Measurements from ENCODE around the gene FANCC. TPM values are rescaled to one million over a fixed set of nuclear protein-coding genes. Genes with fewer than 3 reads are reported as not detected.
"Not testable (repeated sequence)": the region's sequence is repeated elsewhere in the genome, so short reads cannot be mapped to it uniquely, and the experiment has no call there.

FANCC gene
- total and polyA plus RNA-seq, 5 donors from 2014 or later, result 2.8 to 7.5 (median 5.4) TPM

DNA sequence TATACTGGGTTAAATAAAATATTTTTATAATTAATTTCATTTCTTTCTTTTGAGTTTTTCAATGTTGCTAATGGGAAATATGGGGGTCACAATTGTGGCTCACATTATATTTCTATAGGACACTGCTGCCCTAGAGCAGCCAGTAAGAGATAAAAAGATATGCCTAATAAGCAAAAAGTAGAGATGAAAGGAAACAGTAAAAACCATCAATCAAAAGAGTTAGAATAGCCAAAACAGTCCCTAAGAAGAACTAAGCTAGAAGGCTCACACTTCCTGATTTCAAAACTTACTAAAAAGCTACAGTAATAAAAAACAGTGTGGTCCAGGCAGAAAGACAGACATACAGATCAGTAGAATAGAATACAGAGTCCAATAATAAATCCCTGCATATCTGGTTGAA lies 104.4 kb downstream of the FANCC start:
- Histone ChIP-seq H3K36me3 (ENCODE audit: control insufficient read depth, insufficient read depth, low read length) (no peaks in the 10 kb centered on the region), H3K27me3 (ENCODE audit: control insufficient read depth, insufficient read depth, low read length) (no peaks in the 10 kb centered on the region), H3K9me3 (ENCODE audit: control insufficient read depth in 2 of 2, low read length in 2 of 2) (no peaks in the 10 kb centered on the region), H3K27ac (ENCODE audit: insufficient read depth, low read length, poor library complexity, severe bottlenecking) (no peak overlapping the region), H3K4me1 (ENCODE audit: control insufficient read depth, insufficient read depth, low read length, poor library complexity, severe bottlenecking) (no peaks in the 10 kb centered on the region), H3K4me3 (ENCODE audit: low read depth, low read length) (no peak overlapping the region)
- H3K9me3 Mint-ChIP-seq, result no peaks in the 10 kb centered on the region
- H3K36me3 Mint-ChIP-seq, result no peaks in the 10 kb centered on the region
- no peak overlapping the region for H3K27ac Mint-ChIP-seq
- ATAC-seq (ENCODE audit: low read depth in 2 of 2) (no peak), DNase-seq (no peak)
- peaks cover 0 to 9% (median 3%) of the 10 kb centered on the region in 4 donors for H3K4me1 Mint-ChIP-seq
- H3K4me3 Mint-ChIP-seq, result no peak overlapping the region
- no peaks in the 10 kb centered on the region for H3K27me3 Mint-ChIP-seq

DNA sequence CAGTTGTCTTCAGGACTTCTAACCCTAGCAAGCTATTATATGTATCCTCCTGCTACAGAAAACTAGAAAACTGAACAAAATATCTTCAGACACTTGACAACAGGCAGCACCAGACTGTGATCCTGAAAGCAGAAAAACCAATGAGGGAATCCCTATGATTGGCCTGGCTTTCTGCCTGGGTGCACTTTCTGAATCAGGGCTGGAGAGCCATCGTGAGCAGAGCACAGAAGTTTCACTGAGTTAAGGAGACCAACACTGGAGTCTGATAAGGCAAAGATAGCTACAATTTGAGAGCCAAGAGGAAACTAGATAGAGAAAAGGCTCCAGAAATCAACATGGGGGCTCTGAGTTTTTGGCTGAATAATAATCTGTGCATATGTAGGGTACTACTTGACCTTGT lies 106.5 kb downstream of the FANCC start:
- Mint-ChIP-seq H3K9me3 (no peaks in the 10 kb centered on the region), H3K27ac (no peak overlapping the region), H3K36me3 (peaks cover 6% of the 10 kb centered on the region), H3K27me3 (no peaks in the 10 kb centered on the region), H3K4me3 (no peak overlapping the region), H3K4me1 (peaks cover 0 to 11% (median 4%) of the 10 kb centered on the region in 4 donors)
- no peaks in the 10 kb centered on the region for H3K9me3 ChIP-seq (ENCODE audit: control insufficient read depth in 2 of 2, low read length in 2 of 2)
- no peaks in the 10 kb centered on the region for H3K36me3 ChIP-seq (ENCODE audit: control insufficient read depth, insufficient read depth, low read length)
- DNase-seq (no peak), ATAC-seq (ENCODE audit: low read depth in 2 of 2) (no peak)
- H3K4me3 ChIP-seq (ENCODE audit: low read depth, low read length), result no peak overlapping the region
- H3K4me1 ChIP-seq (ENCODE audit: control insufficient read depth, insufficient read depth, low read length, poor library complexity, severe bottlenecking), result no peaks in the 10 kb centered on the region
- no peaks in the 10 kb centered on the region for H3K27me3 ChIP-seq (ENCODE audit: control insufficient read depth, insufficient read depth, low read length)
- no peak overlapping the region for H3K27ac ChIP-seq (ENCODE audit: insufficient read depth, low read length, poor library complexity, severe bottlenecking)

DNA sequence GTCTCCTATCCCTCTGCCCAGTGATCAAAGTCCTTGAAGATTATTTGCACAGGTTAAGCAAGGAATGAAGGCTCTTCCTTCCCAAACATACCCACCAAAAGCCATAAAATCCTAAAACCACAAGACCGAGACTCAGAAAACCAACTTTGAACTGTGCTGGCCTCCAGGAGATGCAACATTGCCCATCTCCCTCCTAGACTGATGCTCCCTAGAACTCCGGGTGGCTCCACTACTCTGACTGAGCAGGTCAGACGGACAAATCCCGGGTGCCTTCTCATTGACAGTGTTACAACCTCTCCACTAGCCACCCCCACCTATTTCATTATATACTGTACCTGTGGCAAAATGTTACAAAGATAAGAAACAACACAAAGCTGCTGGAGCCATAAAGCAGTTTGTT lies 110.1 kb downstream of the FANCC start:
- H3K36me3 Mint-ChIP-seq, result peaks cover 6% of the 10 kb centered on the region
- Histone ChIP-seq H3K36me3 (ENCODE audit: control insufficient read depth, insufficient read depth, low read length) (no peaks in the 10 kb centered on the region), H3K9me3 (ENCODE audit: control insufficient read depth in 2 of 2, low read length in 2 of 2) (no peaks in the 10 kb centered on the region), H3K27me3 (ENCODE audit: control insufficient read depth, insufficient read depth, low read length) (no peaks in the 10 kb centered on the region), H3K4me1 (ENCODE audit: control insufficient read depth, insufficient read depth, low read length, poor library complexity, severe bottlenecking) (no peaks in the 10 kb centered on the region), H3K4me3 (ENCODE audit: low read depth, low read length) (no peak overlapping the region), H3K27ac (ENCODE audit: insufficient read depth, low read length, poor library complexity, severe bottlenecking) (no peak overlapping the region)
- H3K4me3 Mint-ChIP-seq, result no peak overlapping the region
- no peaks in the 10 kb centered on the region for H3K27me3 Mint-ChIP-seq
- DNase-seq, result no peak
- H3K9me3 Mint-ChIP-seq, result no peaks in the 10 kb centered on the region
- no peak for ATAC-seq (ENCODE audit: low read depth in 2 of 2)
- H3K27ac Mint-ChIP-seq, result no peak overlapping the region
- peaks cover 0 to 6% (median under 1%) of the 10 kb centered on the region in 4 donors for H3K4me1 Mint-ChIP-seq

DNA sequence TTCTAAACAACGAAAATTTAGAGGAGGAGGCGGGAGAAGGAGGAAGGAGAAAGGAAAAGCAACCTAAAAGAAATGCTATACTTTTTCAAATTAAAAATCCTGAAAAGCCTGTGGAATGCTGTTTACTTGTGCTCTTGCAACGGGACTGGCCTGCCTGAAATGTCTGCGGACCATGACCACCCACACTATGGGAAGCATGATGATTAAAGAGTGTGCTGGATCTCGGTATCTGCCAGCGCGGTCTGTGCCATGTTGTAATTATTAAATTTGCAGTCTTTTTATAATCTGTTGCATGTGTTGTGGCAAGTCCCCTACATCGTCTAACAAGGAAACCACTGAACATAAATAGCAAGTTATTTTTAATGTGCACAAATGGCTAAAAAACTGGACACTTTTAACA lies 111.4 kb downstream of the FANCC start:
- Histone ChIP-seq H3K36me3 (ENCODE audit: control insufficient read depth, insufficient read depth, low read length) (no peaks in the 10 kb centered on the region), H3K4me3 (ENCODE audit: low read depth, low read length) (no peak overlapping the region), H3K27me3 (ENCODE audit: control insufficient read depth, insufficient read depth, low read length) (no peaks in the 10 kb centered on the region), H3K9me3 (ENCODE audit: control insufficient read depth in 2 of 2, low read length in 2 of 2) (no peaks in the 10 kb centered on the region), H3K4me1 (ENCODE audit: control insufficient read depth, insufficient read depth, low read length, poor library complexity, severe bottlenecking) (no peaks in the 10 kb centered on the region), H3K27ac (ENCODE audit: insufficient read depth, low read length, poor library complexity, severe bottlenecking) (no peak overlapping the region)
- H3K36me3 Mint-ChIP-seq, result peaks cover 6% of the 10 kb centered on the region
- DNase-seq (no peak), ATAC-seq (ENCODE audit: low read depth in 2 of 2) (no peak)
- H3K9me3 Mint-ChIP-seq, result no peaks in the 10 kb centered on the region
- no peaks in the 10 kb centered on the region for H3K27me3 Mint-ChIP-seq
- H3K4me1 Mint-ChIP-seq, result peaks cover 0 to 5% (median under 1%) of the 10 kb centered on the region in 4 donors
- no peak overlapping the region for H3K27ac Mint-ChIP-seq
- H3K4me3 Mint-ChIP-seq, result no peak overlapping the region

DNA sequence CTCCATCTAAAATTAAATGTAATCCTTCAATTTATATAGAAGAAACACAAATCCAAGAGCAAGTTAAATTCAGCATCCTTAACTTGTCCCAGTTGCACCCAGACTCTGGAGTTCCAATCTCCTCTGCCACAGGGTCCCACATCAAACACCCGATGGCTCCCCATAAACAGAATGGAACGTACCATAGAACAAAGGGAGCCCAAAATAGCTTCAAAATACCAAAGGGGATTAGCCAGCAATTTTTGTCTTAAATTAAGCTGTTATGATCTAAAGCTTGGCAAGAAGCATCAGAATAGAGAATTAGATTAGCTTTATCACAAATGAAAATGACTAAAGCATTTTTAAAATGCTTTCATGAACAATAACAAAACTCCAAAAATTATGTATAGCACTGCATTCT lies 112.8 kb downstream of the FANCC start:
- Mint-ChIP-seq H3K9me3 (no peaks in the 10 kb centered on the region), H3K27me3 (no peaks in the 10 kb centered on the region), H3K27ac (no peak overlapping the region), H3K4me1 (peaks cover 0 to 5% (median under 1%) of the 10 kb centered on the region in 4 donors), H3K36me3 (peaks cover 6% of the 10 kb centered on the region), H3K4me3 (no peak overlapping the region)
- Histone ChIP-seq H3K36me3 (ENCODE audit: control insufficient read depth, insufficient read depth, low read length) (no peaks in the 10 kb centered on the region), H3K27ac (ENCODE audit: insufficient read depth, low read length, poor library complexity, severe bottlenecking) (no peak overlapping the region), H3K9me3 (ENCODE audit: control insufficient read depth in 2 of 2, low read length in 2 of 2) (no peaks in the 10 kb centered on the region), H3K4me3 (ENCODE audit: low read depth, low read length) (no peak overlapping the region), H3K27me3 (ENCODE audit: control insufficient read depth, insufficient read depth, low read length) (no peaks in the 10 kb centered on the region), H3K4me1 (ENCODE audit: control insufficient read depth, insufficient read depth, low read length, poor library complexity, severe bottlenecking) (no peaks in the 10 kb centered on the region)
- DNase-seq (no peak), ATAC-seq (ENCODE audit: low read depth in 2 of 2) (no peak)

DNA sequence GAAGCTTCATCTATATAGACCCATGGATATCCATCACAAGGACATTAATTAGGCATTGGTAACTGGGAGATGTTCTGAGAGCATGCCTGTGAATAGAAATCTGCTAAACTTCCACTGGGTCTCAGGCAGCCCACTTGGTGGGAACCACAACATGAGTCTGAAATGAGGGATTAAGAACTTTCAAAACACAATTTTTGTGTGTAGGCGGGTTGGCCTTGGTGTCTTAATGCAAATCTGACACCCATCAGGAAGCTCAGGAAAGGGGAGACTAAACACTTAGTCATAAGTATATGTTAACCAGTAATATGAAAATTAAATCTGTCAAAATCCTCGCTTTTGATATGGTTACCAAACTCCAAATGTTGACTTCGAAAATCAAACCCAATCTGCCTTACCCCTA lies 113.2 kb downstream of the FANCC start:
- Mint-ChIP-seq H3K27me3 (no peaks in the 10 kb centered on the region), H3K27ac (no peak overlapping the region), H3K4me3 (no peak overlapping the region), H3K4me1 (peaks cover 0 to 5% (median under 1%) of the 10 kb centered on the region in 4 donors), H3K36me3 (peaks cover 6% of the 10 kb centered on the region), H3K9me3 (no peaks in the 10 kb centered on the region)
- no peaks in the 10 kb centered on the region for H3K9me3 ChIP-seq (ENCODE audit: control insufficient read depth in 2 of 2, low read length in 2 of 2)
- no peak overlapping the region for H3K27ac ChIP-seq (ENCODE audit: insufficient read depth, low read length, poor library complexity, severe bottlenecking)
- DNase-seq, result no peak
- no peak overlapping the region for H3K4me3 ChIP-seq (ENCODE audit: low read depth, low read length)
- H3K27me3 ChIP-seq (ENCODE audit: control insufficient read depth, insufficient read depth, low read length), result no peaks in the 10 kb centered on the region
- no peaks in the 10 kb centered on the region for H3K4me1 ChIP-seq (ENCODE audit: control insufficient read depth, insufficient read depth, low read length, poor library complexity, severe bottlenecking)
- H3K36me3 ChIP-seq (ENCODE audit: control insufficient read depth, insufficient read depth, low read length), result no peaks in the 10 kb centered on the region
- ATAC-seq (ENCODE audit: low read depth in 2 of 2), result no peak

DNA sequence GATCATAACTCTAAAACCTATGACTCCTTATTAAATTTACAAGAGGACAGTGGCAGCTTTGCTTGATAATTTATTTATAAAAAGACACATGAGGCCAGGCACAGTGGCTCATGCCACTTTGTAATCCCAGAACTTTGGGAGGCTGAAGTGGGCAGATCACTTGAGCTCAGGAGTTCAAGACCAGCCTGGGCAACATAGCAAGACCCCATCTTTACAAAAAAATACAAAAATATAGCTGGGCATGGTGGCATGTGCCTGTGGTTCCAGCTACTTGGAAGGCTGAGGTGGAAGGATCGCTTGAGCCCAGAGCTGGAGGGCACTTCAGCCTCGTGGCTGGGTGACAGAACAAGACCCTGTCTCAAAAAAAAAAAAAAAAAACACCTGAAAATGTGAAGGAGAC lies 114.5 kb downstream of the FANCC start:
- not testable (repeated sequence) for ATAC-seq (ENCODE audit: low read depth in 2 of 2); H3K36me3 Mint-ChIP-seq; H3K4me1 Mint-ChIP-seq

DNA sequence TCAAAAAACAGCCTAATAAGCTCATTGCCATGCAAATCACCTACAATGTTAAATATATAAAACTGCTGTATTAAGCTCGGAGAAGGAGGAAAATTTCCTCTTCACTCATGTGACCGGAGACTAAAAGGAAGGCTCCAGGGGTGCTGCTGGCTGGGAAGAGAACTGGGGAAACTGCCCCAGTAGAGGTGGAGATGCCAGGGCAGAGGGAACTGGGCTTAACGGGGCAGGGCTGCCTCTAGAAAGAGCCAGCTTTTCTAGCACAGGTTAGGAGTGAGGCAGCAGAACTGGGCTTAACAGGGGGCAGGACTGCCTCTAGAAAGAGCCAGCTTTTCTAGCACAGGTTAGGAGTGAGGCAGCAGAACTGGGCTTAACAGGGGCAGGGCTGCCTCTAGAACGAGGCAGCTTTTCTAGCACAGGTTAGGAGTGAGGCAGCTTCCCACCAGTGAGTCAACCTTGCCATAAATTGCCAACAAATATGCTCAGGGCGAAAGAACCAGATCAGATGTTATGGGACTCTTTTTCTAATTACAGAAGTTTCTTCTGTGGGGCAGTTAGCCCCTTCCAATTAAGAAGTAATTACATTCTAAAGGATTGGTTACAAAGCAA lies 115.3 kb downstream of the FANCC start:
- Histone ChIP-seq H3K27me3 (ENCODE audit: control insufficient read depth, insufficient read depth, low read length) (no peaks in the 10 kb centered on the region), H3K4me3 (ENCODE audit: low read depth, low read length) (no peak overlapping the region)

More for the DNA sequence above, 114.5 kb downstream of the FANCC start:
- not testable (repeated sequence) for H3K9me3 Mint-ChIP-seq; H3K9me3 ChIP-seq (ENCODE audit: control insufficient read depth in 2 of 2, low read length in 2 of 2); H3K27me3 Mint-ChIP-seq; H3K4me1 ChIP-seq (ENCODE audit: control insufficient read depth, insufficient read depth, low read length, poor library complexity, severe bottlenecking); H3K27me3 ChIP-seq (ENCODE audit: control insufficient read depth, insufficient read depth, low read length); H3K4me3 Mint-ChIP-seq; DNase-seq; H3K36me3 ChIP-seq (ENCODE audit: control insufficient read depth, insufficient read depth, low read length); H3K27ac Mint-ChIP-seq; H3K4me3 ChIP-seq (ENCODE audit: low read depth, low read length); H3K27ac ChIP-seq (ENCODE audit: insufficient read depth, low read length, poor library complexity, severe bottlenecking)

More for the DNA sequence above, 115.3 kb downstream of the FANCC start:
- no peaks in the 10 kb centered on the region for H3K27me3 Mint-ChIP-seq
- Histone ChIP-seq H3K9me3 (ENCODE audit: control insufficient read depth in 2 of 2, low read length in 2 of 2) (no peaks in the 10 kb centered on the region), H3K36me3 (ENCODE audit: control insufficient read depth, insufficient read depth, low read length) (no peaks in the 10 kb centered on the region), H3K4me1 (ENCODE audit: control insufficient read depth, insufficient read depth, low read length, poor library complexity, severe bottlenecking) (no peaks in the 10 kb centered on the region), H3K27ac (ENCODE audit: insufficient read depth, low read length, poor library complexity, severe bottlenecking) (no peak overlapping the region)
- no peak for DNase-seq
- no peak overlapping the region for H3K27ac Mint-ChIP-seq
- peaks cover 0 to under 1% (median under 1%) of the 10 kb centered on the region in 4 donors for H3K4me1 Mint-ChIP-seq
- H3K36me3 Mint-ChIP-seq, result peaks cover 3% of the 10 kb centered on the region
- H3K9me3 Mint-ChIP-seq, result no peaks in the 10 kb centered on the region
- ATAC-seq (ENCODE audit: low read depth in 2 of 2), result no peak
- no peak overlapping the region for H3K4me3 Mint-ChIP-seq

Data from CD4-positive, CD25-positive, alpha-beta regulatory T cell (primary cell).